ENCODE measurements around the gene TSPYL4.

DNA sequence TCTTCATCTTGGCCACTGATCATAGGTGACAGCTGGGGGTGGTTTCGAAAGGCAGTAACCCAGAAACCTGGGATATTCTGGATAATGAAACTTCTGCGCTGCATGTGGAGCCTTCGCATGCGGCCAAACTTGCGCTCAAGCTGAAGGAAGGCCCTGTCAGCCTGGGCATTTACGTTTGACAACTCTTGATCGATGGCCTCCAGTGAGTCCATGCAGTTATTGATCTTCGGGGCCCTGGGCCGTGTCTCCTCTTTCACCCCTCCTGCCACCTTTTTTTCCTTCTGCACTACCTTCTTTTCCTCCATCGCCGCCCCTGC is 729 bp downstream of the TSPYL4 start:
- TF ChIP-seq, protein P1, sequence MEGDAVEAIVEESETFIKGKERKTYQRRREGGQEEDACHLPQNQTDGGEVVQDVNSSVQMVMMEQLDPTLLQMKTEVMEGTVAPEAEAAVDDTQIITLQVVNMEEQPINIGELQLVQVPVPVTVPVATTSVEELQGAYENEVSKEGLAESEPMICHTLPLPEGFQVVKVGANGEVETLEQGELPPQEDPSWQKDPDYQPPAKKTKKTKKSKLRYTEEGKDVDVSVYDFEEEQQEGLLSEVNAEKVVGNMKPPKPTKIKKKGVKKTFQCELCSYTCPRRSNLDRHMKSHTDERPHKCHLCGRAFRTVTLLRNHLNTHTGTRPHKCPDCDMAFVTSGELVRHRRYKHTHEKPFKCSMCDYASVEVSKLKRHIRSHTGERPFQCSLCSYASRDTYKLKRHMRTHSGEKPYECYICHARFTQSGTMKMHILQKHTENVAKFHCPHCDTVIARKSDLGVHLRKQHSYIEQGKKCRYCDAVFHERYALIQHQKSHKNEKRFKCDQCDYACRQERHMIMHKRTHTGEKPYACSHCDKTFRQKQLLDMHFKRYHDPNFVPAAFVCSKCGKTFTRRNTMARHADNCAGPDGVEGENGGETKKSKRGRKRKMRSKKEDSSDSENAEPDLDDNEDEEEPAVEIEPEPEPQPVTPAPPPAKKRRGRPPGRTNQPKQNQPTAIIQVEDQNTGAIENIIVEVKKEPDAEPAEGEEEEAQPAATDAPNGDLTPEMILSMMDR (IDR thresholded peaks at IDR 0.05 in 4 of 5, conservative IDR thresholded peaks at IDR 0.05 in 1 of 5) = no peak
- no peak for TF ChIP-seq POLR2A (IDR thresholded peaks at IDR 0.05)

Data from gastrocnemius medialis (tissue), 4 donors.